ENCODE results near the gene CD55.

- TF ChIP-seq CTCF (IDR thresholded peaks at IDR 0.05; ENCODE audit: low read length), result no peak
- no peak for TF ChIP-seq EZH2 (optimal IDR thresholded peaks at IDR 0.05; ENCODE audit: low read depth, low read length)
- no peak for TF ChIP-seq EZH2phosphoT487 (IDR thresholded peaks at IDR 0.05; ENCODE audit: low read length)
These were observed 18.7 kb upstream of the CD55 start for GRCh38 chr1:207302618-207303393.
